ENCODE data around the gene VAV3.
"Not testable (repeated sequence)": the region's sequence is repeated elsewhere in the genome, so short reads cannot be mapped to it uniquely, and the experiment has no call there.

GRCh38 chr1:107893350-107893749, 71.6 kb downstream of the VAV3 start:
- not testable (repeated sequence) for TF ChIP-seq FOXM1 (IDR thresholded peaks at IDR 0.05; ENCODE audit: low read depth); FOXM1 (CRISPR knock-in tag; IDR thresholded peaks at IDR 0.05; ENCODE audit: low read depth); ARID2 (IDR thresholded peaks at IDR 0.05); CTCF (IDR thresholded peaks at IDR 0.05 in 2 of 3, conservative IDR thresholded peaks at IDR 0.05 in 1 of 3; ENCODE audit: insufficient read depth in 2 of 3, low read depth in 1 of 3, low read length in 3 of 3); NR2C2 (CRISPR knock-in tag; IDR thresholded peaks at IDR 0.05); NR2C2 (tag; IDR thresholded peaks at IDR 0.05); KLF13 (tag; IDR thresholded peaks at IDR 0.05; ENCODE audit: borderline replicate concordance, low read depth); HDAC6 (IDR thresholded peaks at IDR 0.05; ENCODE audit: low read depth, low read length); ZNF408 (CRISPR knock-in tag; IDR thresholded peaks at IDR 0.05; ENCODE audit: low read depth); NKRF (IDR thresholded peaks at IDR 0.05; ENCODE audit: borderline replicate concordance); ZNF511 (CRISPR knock-in tag; IDR thresholded peaks at IDR 0.05)
